Mesenchymal stem cell (in vitro differentiated cells and primary cell): Measurements from ENCODE around the gene IRF2BP2.

ENCODE experiments used
- DNase-seq: peaks from one replicate; pipeline ENCODE4 v3.0.0-alpha.2; 2013
- H2AFZ ChIP-seq: one replicate; pipeline ENCODE4 v1.6.1; 2013; ENCODE audit warnings: low read depth, mild to moderate bottlenecking, control low read depth, inconsistent platforms, low read length, moderate library complexity
- H2AK5ac ChIP-seq: 2 replicates; pipeline ENCODE4 v1.6.1; 2013; ENCODE audit warnings: low read length, moderate library complexity, mild to moderate bottlenecking, inconsistent platforms; ENCODE audit not compliant: severe bottlenecking
- H2BK120ac ChIP-seq: one replicate; pipeline ENCODE4 v1.6.1; 2013; ENCODE audit warnings: low read depth, mild to moderate bottlenecking, inconsistent platforms, low read length, moderate library complexity
- H2BK12ac ChIP-seq, 2 experiments: one replicate each; pipeline ENCODE4 v1.6.1; 2013; ENCODE audit warnings: inconsistent platforms in 2 of 2, low read length in 2 of 2, mild to moderate bottlenecking in 2 of 2, moderate library complexity in 2 of 2, control low read depth in 1 of 2
- H2BK15ac ChIP-seq: one replicate; pipeline ENCODE4 v1.6.1; 2013; ENCODE audit warnings: mild to moderate bottlenecking, low read depth, inconsistent platforms; ENCODE audit not compliant: poor library complexity, severe bottlenecking
- H2BK5ac ChIP-seq: 2 replicates; pipeline ENCODE4 v1.6.1; 2013; ENCODE audit warnings: low read depth, mild to moderate bottlenecking, low read length, control low read depth, inconsistent platforms; ENCODE audit not compliant: poor library complexity, severe bottlenecking
- H3K14ac ChIP-seq, 2 experiments: one replicate each; pipeline ENCODE4 v1.6.1; 2013; ENCODE audit warnings: inconsistent platforms in 2 of 2, low read length in 2 of 2, control low read depth in 1 of 2, mild to moderate bottlenecking in 1 of 2, moderate library complexity in 1 of 2
- H3K18ac ChIP-seq, 2 experiments: one replicate each; pipeline ENCODE4 v1.6.1; 2013; ENCODE audit warnings: inconsistent platforms in 2 of 2, low read length in 2 of 2, control low read depth in 1 of 2, low read depth in 1 of 2, mild to moderate bottlenecking in 1 of 2
- H3K23ac ChIP-seq, 2 experiments: one replicate each; pipeline ENCODE4 v1.6.1; 2013; ENCODE audit warnings: inconsistent platforms in 2 of 2, low read length in 2 of 2, mild to moderate bottlenecking in 2 of 2, moderate library complexity in 2 of 2, control low read depth in 1 of 2
- H3K27ac ChIP-seq: 2 replicates; pipeline ENCODE4 v1.5.1; 2013; ENCODE audit warnings: mild to moderate bottlenecking, moderate library complexity, low read length, control low read depth, inconsistent platforms; ENCODE audit not compliant: poor library complexity, severe bottlenecking
- H3K27me3 ChIP-seq, 2 experiments: 2 replicates each; pipeline versions ENCODE4 v1.6.1 to v1.7.0; 2013; ENCODE audit warnings: low read length in 2 of 2, mild to moderate bottlenecking in 2 of 2, moderate library complexity in 2 of 2, control low read depth in 1 of 2, inconsistent platforms in 1 of 2; ENCODE audit not compliant: control insufficient read depth in 1 of 2, insufficient read depth in 1 of 2
- H3K36me3 ChIP-seq, 2 experiments: 2 replicates each; pipeline versions ENCODE4 v1.6.1 to v1.7.0; 2013; ENCODE audit warnings: low read length in 2 of 2, control low read depth in 1 of 2, inconsistent platforms in 1 of 2, low read depth in 1 of 2, mild to moderate bottlenecking in 1 of 2; ENCODE audit not compliant: insufficient read depth in 2 of 2, control insufficient read depth in 1 of 2
- H3K4ac ChIP-seq, 2 experiments: one replicate each; pipeline ENCODE4 v1.6.1; 2013; ENCODE audit warnings: inconsistent platforms in 2 of 2, low read length in 2 of 2, mild to moderate bottlenecking in 2 of 2, moderate library complexity in 2 of 2, control low read depth in 1 of 2, low read depth in 1 of 2
- H3K4me1 ChIP-seq: 2 replicates; pipeline ENCODE4 v1.6.1; 2013; ENCODE audit warnings: low read depth, low read length, control low read depth; ENCODE audit not compliant: control insufficient read depth, insufficient read depth
- H3K4me2 ChIP-seq: 2 replicates; pipeline ENCODE4 v1.6.1; 2013; ENCODE audit warnings: low read length, mild to moderate bottlenecking, inconsistent platforms; ENCODE audit not compliant: poor library complexity, severe bottlenecking
- H3K4me3 ChIP-seq, 2 experiments: 2 replicates each; pipeline versions ENCODE4 v1.5.1 to v1.7.0; 2013; ENCODE audit warnings: low read length in 2 of 2, mild to moderate bottlenecking in 2 of 2, control low read depth in 1 of 2, low read depth in 1 of 2; ENCODE audit not compliant: insufficient read depth in 1 of 2
- H3K79me1 ChIP-seq: replicated peaks from 2 replicates; pipeline ENCODE4 v1.6.1; 2013; ENCODE audit warnings: mild to moderate bottlenecking, control low read depth, low read length, inconsistent platforms; ENCODE audit not compliant: poor library complexity, severe bottlenecking
- H3K9ac ChIP-seq: 2 replicates; pipeline ENCODE4 v1.7.0; 2013; ENCODE audit warnings: mild to moderate bottlenecking, low read length, moderate library complexity
- H3K9me3 ChIP-seq: 2 replicates; pipeline ENCODE4 v1.7.0; 2013; ENCODE audit warnings: mild to moderate bottlenecking, low read length; ENCODE audit not compliant: control insufficient read depth
- H4K8ac ChIP-seq: one replicate; pipeline ENCODE4 v1.6.1; 2013; ENCODE audit warnings: inconsistent platforms, mild to moderate bottlenecking, low read length, moderate library complexity
- H4K91ac ChIP-seq: one replicate; pipeline ENCODE4 v1.6.1; 2013; ENCODE audit warnings: mild to moderate bottlenecking, low read length, inconsistent platforms
- WGBS: methylation state at CpG from one replicate; pipeline ENCODE4 v1.1.7; 2013; ENCODE audit warnings: mixed read lengths; 5-methylcytosine and 5-hydroxymethylcytosine counted together

IRF2BP2 gene

GRCh38 chr1:234564035-234565029, 45.6 kb downstream of the IRF2BP2 start:
- Histone ChIP-seq H3K36me3 (no peaks in the 10 kb centered on the region), H3K23ac (no peak overlapping the region), H4K8ac (no peak overlapping the region), H3K4me2 (peak overlapping the region; percentile 50), H3K4ac (no peak overlapping the region), H2BK120ac (no peak overlapping the region), H3K9ac (no peak overlapping the region), H2BK12ac (no peak overlapping the region), H2AK5ac (no peak overlapping the region), H2BK5ac (no peak overlapping the region), H2BK15ac (no peak overlapping the region), H3K14ac (no peak overlapping the region), H3K27ac (peak overlapping the region; percentile 81), H3K4me3 (no peak overlapping the region), H2AFZ (no peak overlapping the region), H3K4me1 (peaks cover 6% of the 10 kb centered on the region), H4K91ac (no peak overlapping the region), H3K9me3 (no peaks in the 10 kb centered on the region), H3K18ac (no peak overlapping the region), H3K79me1 (no peaks in the 10 kb centered on the region), H3K27me3 (no peaks in the 10 kb centered on the region)
- peak; percentile 47 for DNase-seq
- WGBS, result 80% methylated on average over 6 of the region's 7 CpGs

DNA sequence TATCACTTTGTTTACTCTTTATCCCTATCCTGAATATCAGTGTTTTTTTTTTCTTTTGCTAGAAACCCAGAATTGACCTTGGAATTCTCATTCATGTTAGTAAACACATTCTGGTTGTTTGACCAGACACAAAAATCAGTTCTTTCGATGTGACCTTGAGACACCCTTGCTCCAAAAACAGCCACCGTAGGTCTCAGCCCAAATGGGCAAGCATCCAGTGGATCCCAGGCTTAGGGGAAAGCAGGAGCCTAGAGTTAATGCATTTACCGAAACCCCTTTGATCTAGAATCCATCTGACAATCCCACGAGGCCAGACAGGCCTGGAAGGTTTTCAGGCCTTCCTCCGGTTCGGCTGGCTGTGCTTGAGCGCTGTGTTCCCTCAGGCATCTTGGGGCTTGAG, 47.6 kb downstream of the IRF2BP2 start:
- Histone ChIP-seq H3K9me3 (no peaks in the 10 kb centered on the region), H2BK15ac (no peak overlapping the region), H2AK5ac (no peak overlapping the region), H2BK5ac (no peak overlapping the region), H3K79me1 (no peaks in the 10 kb centered on the region), H2BK120ac (no peak overlapping the region), H3K23ac (no peak overlapping the region), H3K27me3 (no peaks in the 10 kb centered on the region), H3K4me3 (no peak overlapping the region), H3K9ac (no peak overlapping the region), H3K4me2 (no peak overlapping the region), H3K27ac (no peak overlapping the region), H3K18ac (no peak overlapping the region), H3K4me1 (peaks cover 6% of the 10 kb centered on the region), H2AFZ (no peak overlapping the region), H2BK12ac (no peak overlapping the region), H3K14ac (no peak overlapping the region), H3K4ac (no peak overlapping the region), H4K91ac (no peak overlapping the region), H4K8ac (no peak overlapping the region), H3K36me3 (no peaks in the 10 kb centered on the region)
- 86% methylated on average over 7 of the region's 7 CpGs for WGBS
- no peak for DNase-seq

- Histone ChIP-seq H3K4me2 (no peak overlapping the region), H3K18ac (peak overlapping the region in 1 of 2 experiments; percentile 19), H3K4ac (no peak overlapping the region), H3K4me1 (peaks cover 6% of the 10 kb centered on the region), H2BK120ac (no peak overlapping the region), H4K8ac (no peak overlapping the region), H3K27me3 (no peaks in the 10 kb centered on the region), H2BK5ac (no peak overlapping the region), H3K23ac (no peak overlapping the region), H3K79me1 (no peaks in the 10 kb centered on the region), H3K9ac (no peak overlapping the region), H3K14ac (no peak overlapping the region), H3K9me3 (no peaks in the 10 kb centered on the region), H3K36me3 (no peaks in the 10 kb centered on the region), H2BK12ac (no peak overlapping the region), H3K27ac (no peak overlapping the region), H2BK15ac (no peak overlapping the region), H2AK5ac (no peak overlapping the region), H4K91ac (no peak overlapping the region), H2AFZ (no peak overlapping the region), H3K4me3 (no peak overlapping the region)
- no peak for DNase-seq
- 86% methylated on average over 5 of the region's 5 CpGs for WGBS
Measured at GRCh38 chr1:234561319-234561718, 48.7 kb downstream of the IRF2BP2 start.

DNA sequence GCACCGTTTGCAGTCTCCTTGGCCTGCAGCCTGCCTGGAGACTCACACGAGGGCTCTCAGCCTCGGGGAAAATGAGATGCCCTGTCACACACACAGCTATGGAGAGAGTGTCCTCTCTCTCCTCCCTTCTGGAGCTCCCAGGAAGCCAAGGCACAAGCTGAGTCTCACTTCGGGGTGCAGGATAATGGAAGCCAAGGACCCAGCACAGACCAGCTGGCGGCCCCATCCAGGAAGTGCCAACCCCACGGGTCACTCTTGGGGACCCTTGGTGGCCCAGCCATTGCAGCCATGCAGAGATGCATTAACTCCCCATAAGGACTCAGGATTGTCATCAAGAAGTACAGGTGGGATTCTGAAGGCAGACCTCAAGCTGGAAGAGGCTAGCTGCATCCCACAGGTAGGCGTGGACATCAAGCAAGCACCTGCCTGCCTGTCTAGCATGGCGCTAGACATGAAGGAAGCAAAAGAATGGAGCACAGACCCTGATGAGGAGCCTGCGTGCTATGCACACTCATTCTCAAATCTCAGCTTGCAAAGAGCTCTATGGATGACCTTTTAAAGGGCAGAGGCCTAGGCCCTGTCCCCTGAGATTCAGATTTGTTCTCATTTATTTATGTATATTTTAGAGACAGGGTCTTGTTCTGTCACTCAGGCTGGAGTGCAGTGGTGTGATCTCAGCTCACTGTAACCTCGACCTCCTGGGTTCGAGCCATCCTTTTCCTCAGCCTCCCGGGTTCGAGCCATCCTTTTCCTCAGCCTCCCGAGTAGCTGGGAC, 49.9 kb downstream of the IRF2BP2 start:
- Histone ChIP-seq H3K9ac (no peak overlapping the region), H3K9me3 (no peaks in the 10 kb centered on the region), H4K91ac (no peak overlapping the region), H2BK5ac (no peak overlapping the region), H3K27me3 (no peaks in the 10 kb centered on the region), H2AK5ac (no peak overlapping the region), H3K4me1 (peaks cover 3% of the 10 kb centered on the region), H2BK120ac (no peak overlapping the region), H3K27ac (no peak overlapping the region), H2BK12ac (peak overlapping the region in 1 of 2 experiments; percentile 54), H3K23ac (no peak overlapping the region), H3K18ac (peak overlapping the region in 1 of 2 experiments; percentile 38), H3K14ac (no peak overlapping the region), H2BK15ac (peak overlapping the region; percentile 33), H3K4me3 (no peak overlapping the region), H2AFZ (no peak overlapping the region), H3K79me1 (no peaks in the 10 kb centered on the region), H3K4ac (no peak overlapping the region), H3K36me3 (no peaks in the 10 kb centered on the region), H4K8ac (no peak overlapping the region), H3K4me2 (no peak overlapping the region)
- 93% methylated on average over 12 of the region's 14 CpGs for WGBS
- DNase-seq, result no peak
